HepG2 (cell line): ENCODE measurements around the gene RPRD1A. TPM values are rescaled to one million over a fixed set of nuclear protein-coding genes. Genes with fewer than 3 reads are reported as not detected.

Source experiments
- GATA4 ChIP-seq: sonication (generic); IDR thresholded peaks from 2 replicates; pipeline ENCODE4 v1.6.1; 2016; ENCODE audit warnings: antibody characterized with exemption, low read depth, borderline replicate concordance
- HMGA1 ChIP-seq: sonication (generic); formaldehyde crosslinking; conservative IDR thresholded peaks from 2 replicates; pipeline ENCODE4 v1.4.0; 2020; ENCODE audit warnings: missing genetic modification reagents
- IKZF1 ChIP-seq: fragments of 450-650 bp; IDR thresholded peaks from 2 replicates; pipeline ENCODE4 v1.7.1; 2016
- KDM4B ChIP-seq: sonication (generic); formaldehyde crosslinking; IDR thresholded peaks from 2 replicates; pipeline ENCODE4 v1.4.0; 2020; ENCODE audit warnings: missing genetic modification reagents
- MXI1 ChIP-seq: IDR thresholded peaks from 3 replicates; pipeline ENCODE4 v1.6.1; 2012; ENCODE audit warnings: low read depth, low read length, inconsistent platforms, borderline replicate concordance
- PRDM10 ChIP-seq: sonication (generic); formaldehyde crosslinking; IDR thresholded peaks from 2 replicates; pipeline ENCODE4 v1.4.0; 2020; ENCODE audit warnings: low read depth, missing genetic modification reagents
- PRMT3 ChIP-seq: sonication (generic); formaldehyde crosslinking; IDR thresholded peaks from 2 replicates; pipeline ENCODE4 v1.8.1; 2022; ENCODE audit warnings: low read depth, mild to moderate bottlenecking, moderate library complexity, missing genetic modification reagents, borderline replicate concordance
- SKIL ChIP-seq: sonication (generic); formaldehyde crosslinking; IDR thresholded peaks from 2 replicates; pipeline ENCODE4 v1.8.0; 2022; ENCODE audit warnings: missing genetic modification reagents, mild to moderate bottlenecking, moderate library complexity, borderline replicate concordance
- ZBTB8A ChIP-seq: sonication (generic); formaldehyde crosslinking; IDR thresholded peaks from 2 replicates; pipeline ENCODE4 v1.4.0; 2020; ENCODE audit warnings: mild to moderate bottlenecking, low read depth, missing genetic modification reagents, borderline replicate concordance
- ZGPAT ChIP-seq: IDR thresholded peaks from 2 replicates; pipeline ENCODE4 v1.6.1; 2016; ENCODE audit warnings: mild to moderate bottlenecking
- ZMAT5 ChIP-seq: sonication (generic); formaldehyde crosslinking; IDR thresholded peaks from 2 replicates; pipeline ENCODE4 v1.5.0; 2020; ENCODE audit warnings: mild to moderate bottlenecking, low read depth, missing genetic modification reagents, borderline replicate concordance
- ZNF160 ChIP-seq: sonication (generic); formaldehyde crosslinking; IDR thresholded peaks from 2 replicates; pipeline ENCODE4 v1.8.0; 2022; ENCODE audit warnings: mild to moderate bottlenecking, inconsistent platforms, missing genetic modification reagents
- ZNF644 ChIP-seq: IDR thresholded peaks from 2 replicates; pipeline ENCODE4 v1.6.1; 2016; ENCODE audit warnings: low read depth
- ZNF710 ChIP-seq: sonication (generic); formaldehyde crosslinking; IDR thresholded peaks from 2 replicates; pipeline ENCODE4 v1.5.0; 2020; ENCODE audit warnings: mild to moderate bottlenecking, missing genetic modification reagents, borderline replicate concordance
- polyA plus RNA-seq, 8 experiments: library from polyadenylated mRNA; depleted of rRNA in 3 of 8; stranded (reverse) in 7 of 8; unstranded in 1 of 8; fragments of >200 nt; fragmentation: Illumina TruSeq in 4 of 8; extraction: Trizol in 4 of 8; gene quantifications; 2 replicates each; pipeline versions ENCODE4 v1.2.1 to v1.2.3, GENCODE V29; 2011 to 2016; ENCODE audit warnings: low read depth in 4 of 8, missing spikeins in 1 of 8, mixed read lengths in 1 of 8; ENCODE audit not compliant: insufficient read depth in 1 of 8
- total RNA-seq, 5 experiments: library from RNA; depleted of rRNA; stranded (reverse); fragments of >200 nt; fragmentation: Illumina TruSeq; extraction: Trizol; gene quantifications; 2 replicates each; pipeline ENCODE4 v1.2.3, GENCODE V29; 2016; ENCODE audit warnings: low read depth in 1 of 5

RPRD1A gene
- total and polyA plus RNA-seq, 2 of the 13 experiments (the other 11 are each of a cell fraction or from before 2014, with no cell fraction given), result 42.5 to 78.2 TPM

- TF ChIP-seq ZNF710 (peak; percentile 47; the same call in 1 of the 2 replicates), GATA4 (no peak; the same call in 1 of the 2 replicates), ZBTB8A (CRISPR knock-in tag) (no peak), SKIL (CRISPR knock-in tag) (no peak), ZMAT5 (CRISPR knock-in tag) (no peak), HMGA1 (no peak), MXI1 (peak; percentile 70; the same call in 2 of the 3 replicates), PRMT3 (no peak; the same call in 1 of the 2 replicates), KDM4B (peak; percentile 17), IKZF1 (no peak), ZNF644 (CRISPR knock-in tag) (no peak), ZNF160 (CRISPR knock-in tag) (peak; percentile 79; the same call in 1 of the 2 replicates), ZGPAT (peak; percentile 85; the same call in 1 of the 2 replicates), PRDM10 (CRISPR knock-in tag) (peak; percentile 77)
Observed at GRCh38 chr18:36067055-36067957, at the start of gene RPRD1A (continued).
